ENCODE measurements around the gene MAPKAPK2.

Gene MAPKAPK2

GRCh38 chr1:206729507-206729906 lies 44.8 kb downstream of the MAPKAPK2 start:
- H2AFZ ChIP-seq (ENCODE audit: low read length): no peak overlapping the region
- peaks cover 30 to 55% of the 10 kb centered on the region in 2 donors for H3K36me3 ChIP-seq (replicated peaks in 1 of 2; ENCODE audit: control insufficient read depth in 2 of 2, insufficient read depth in 2 of 2, low read length in 2 of 2)
- no peak overlapping the region for H4K8ac ChIP-seq (ENCODE audit: low read depth, low read length)
- no peak overlapping the region for H3K4me2 ChIP-seq (ENCODE audit: insufficient read depth, low read length, poor library complexity, severe bottlenecking)
- H3K18ac ChIP-seq (ENCODE audit: low read length): no peak overlapping the region
- no peak overlapping the region for H2BK120ac ChIP-seq (ENCODE audit: low read depth, low read length)
- H2AK5ac ChIP-seq (ENCODE audit: low read depth, low read length): no peak overlapping the region
- no peak overlapping the region for H2BK15ac ChIP-seq (ENCODE audit: low read length)
- no peaks in the 10 kb centered on the region for H3K27me3 ChIP-seq (ENCODE audit: control insufficient read depth in 3 of 3, insufficient read depth in 3 of 3, low read depth in 1 of 3, low read length in 3 of 3)
- H3K27ac ChIP-seq (replicated peaks; ENCODE audit: low read length): no peak overlapping the region
- no peak overlapping the region for H2BK5ac ChIP-seq (ENCODE audit: low read length)
- no peaks in the 10 kb centered on the region for H3K9me3 ChIP-seq (replicated peaks in 1 of 2; ENCODE audit: control insufficient read depth in 2 of 2, insufficient read depth in 1 of 2, low read depth in 1 of 2, low read length in 2 of 2)
- no peak overlapping the region for H2BK12ac ChIP-seq (ENCODE audit: low read length)
- no peak overlapping the region for H3K4me3 ChIP-seq (ENCODE audit: low read length in 2 of 2)
- no peak overlapping the region for H3K4ac ChIP-seq (ENCODE audit: low read length)
- H3K23ac ChIP-seq (ENCODE audit: low read depth, low read length, poor library complexity): no peak overlapping the region
- no peak overlapping the region for H3K9ac ChIP-seq (ENCODE audit: low read depth, low read length, poor library complexity)
- H4K91ac ChIP-seq (ENCODE audit: low read depth, low read length, poor library complexity): no peak overlapping the region
- no peak for DNase-seq (ENCODE audit: low spot score)
- H3K4me1 ChIP-seq (ENCODE audit: control insufficient read depth in 2 of 2, insufficient read depth in 1 of 2, low read depth in 1 of 2, low read length in 2 of 2): no peaks in the 10 kb centered on the region
- H3K14ac ChIP-seq (ENCODE audit: low read length): no peak overlapping the region
- peaks cover 7% of the 10 kb centered on the region for H3K79me1 ChIP-seq (ENCODE audit: low read depth, low read length)
- WGBS, 2 donors (ENCODE audit: extremely low coverage in 2 of 2, insufficient read length in 2 of 2, insufficient replicate concordance in 1 of 2): no CpG with 5 or more reads among the region's 3 CpGs

- Histone ChIP-seq H2BK5ac (ENCODE audit: low read length) (no peak overlapping the region), H2BK15ac (ENCODE audit: low read length) (no peak overlapping the region), H3K14ac (ENCODE audit: low read length) (no peak overlapping the region), H2BK120ac (ENCODE audit: low read depth, low read length) (no peak overlapping the region), H2AFZ (ENCODE audit: low read length) (no peak overlapping the region), H3K27me3 (ENCODE audit: control insufficient read depth in 3 of 3, insufficient read depth in 3 of 3, low read depth in 1 of 3, low read length in 3 of 3) (no peaks in the 10 kb centered on the region), H3K9me3 (replicated peaks in 1 of 2; ENCODE audit: control insufficient read depth in 2 of 2, insufficient read depth in 1 of 2, low read depth in 1 of 2, low read length in 2 of 2) (no peaks in the 10 kb centered on the region), H4K8ac (ENCODE audit: low read depth, low read length) (no peak overlapping the region), H3K23ac (ENCODE audit: low read depth, low read length, poor library complexity) (no peak overlapping the region), H2AK5ac (ENCODE audit: low read depth, low read length) (no peak overlapping the region), H4K91ac (ENCODE audit: low read depth, low read length, poor library complexity) (no peak overlapping the region), H3K18ac (ENCODE audit: low read length) (no peak overlapping the region), H3K4me1 (ENCODE audit: control insufficient read depth in 2 of 2, insufficient read depth in 1 of 2, low read depth in 1 of 2, low read length in 2 of 2) (peaks cover 0 to 2% of the 10 kb centered on the region in 2 donors), H3K9ac (ENCODE audit: low read depth, low read length, poor library complexity) (no peak overlapping the region), H3K27ac (replicated peaks; ENCODE audit: low read length) (no peak overlapping the region), H3K4me2 (ENCODE audit: insufficient read depth, low read length, poor library complexity, severe bottlenecking) (no peak overlapping the region), H3K4me3 (ENCODE audit: low read length in 2 of 2) (no peak overlapping the region), H3K4ac (ENCODE audit: low read length) (no peak overlapping the region), H3K36me3 (replicated peaks in 1 of 2; ENCODE audit: control insufficient read depth in 2 of 2, insufficient read depth in 2 of 2, low read length in 2 of 2) (peaks cover 41 to 64% of the 10 kb centered on the region in 2 donors), H2BK12ac (ENCODE audit: low read length) (no peak overlapping the region), H3K79me1 (ENCODE audit: low read depth, low read length) (peaks cover 3% of the 10 kb centered on the region)
- DNase-seq (ENCODE audit: low spot score): no peak
- no CpG with 5 or more reads among the region's 11 CpGs for WGBS, 2 donors (ENCODE audit: extremely low coverage in 2 of 2, insufficient read length in 2 of 2, insufficient replicate concordance in 1 of 2)
Measured at GRCh38 chr1:206732508-206732907, 47.8 kb downstream of the MAPKAPK2 start.

- H3K14ac ChIP-seq (ENCODE audit: low read length): no peak overlapping the region
- H2BK5ac ChIP-seq (ENCODE audit: low read length): no peak overlapping the region
- peaks cover 3% of the 10 kb centered on the region for H3K79me1 ChIP-seq (ENCODE audit: low read depth, low read length)
- no peak overlapping the region for H3K27ac ChIP-seq (replicated peaks; ENCODE audit: low read length)
- H2BK15ac ChIP-seq (ENCODE audit: low read length): no peak overlapping the region
- H2BK12ac ChIP-seq (ENCODE audit: low read length): no peak overlapping the region
- H4K91ac ChIP-seq (ENCODE audit: low read depth, low read length, poor library complexity): no peak overlapping the region
- no peak overlapping the region for H3K4ac ChIP-seq (ENCODE audit: low read length)
- no peak overlapping the region for H4K8ac ChIP-seq (ENCODE audit: low read depth, low read length)
- no peak for DNase-seq (ENCODE audit: low spot score)
- H3K27me3 ChIP-seq (ENCODE audit: control insufficient read depth in 3 of 3, insufficient read depth in 3 of 3, low read depth in 1 of 3, low read length in 3 of 3): no peaks in the 10 kb centered on the region
- H2BK120ac ChIP-seq (ENCODE audit: low read depth, low read length): no peak overlapping the region
- H3K23ac ChIP-seq (ENCODE audit: low read depth, low read length, poor library complexity): no peak overlapping the region
- H3K9ac ChIP-seq (ENCODE audit: low read depth, low read length, poor library complexity): no peak overlapping the region
- H3K18ac ChIP-seq (ENCODE audit: low read length): no peak overlapping the region
- H3K4me3 ChIP-seq (ENCODE audit: low read length in 2 of 2): no peak overlapping the region
- peaks cover 0 to 5% of the 10 kb centered on the region in 2 donors for H3K4me1 ChIP-seq (ENCODE audit: control insufficient read depth in 2 of 2, insufficient read depth in 1 of 2, low read depth in 1 of 2, low read length in 2 of 2)
- no peaks in the 10 kb centered on the region for H3K9me3 ChIP-seq (replicated peaks in 1 of 2; ENCODE audit: control insufficient read depth in 2 of 2, insufficient read depth in 1 of 2, low read depth in 1 of 2, low read length in 2 of 2)
- H3K4me2 ChIP-seq (ENCODE audit: insufficient read depth, low read length, poor library complexity, severe bottlenecking): no peak overlapping the region
- no CpG with 5 or more reads among the region's 11 CpGs for WGBS, 2 donors (ENCODE audit: extremely low coverage in 2 of 2, insufficient read length in 2 of 2, insufficient replicate concordance in 1 of 2)
- H3K36me3 ChIP-seq (replicated peaks in 1 of 2; ENCODE audit: control insufficient read depth in 2 of 2, insufficient read depth in 2 of 2, low read length in 2 of 2): peaks cover 41 to 64% of the 10 kb centered on the region in 2 donors
- H2AFZ ChIP-seq (ENCODE audit: low read length): no peak overlapping the region
- no peak overlapping the region for H2AK5ac ChIP-seq (ENCODE audit: low read depth, low read length)
Measured at GRCh38 chr1:206732992-206733391, 48.3 kb downstream of the MAPKAPK2 start.

- Histone ChIP-seq H3K18ac (ENCODE audit: low read length) (no peak overlapping the region), H3K14ac (ENCODE audit: low read length) (no peak overlapping the region), H3K27me3 (ENCODE audit: control insufficient read depth in 3 of 3, insufficient read depth in 3 of 3, low read depth in 1 of 3, low read length in 3 of 3) (no peaks in the 10 kb centered on the region), H3K23ac (ENCODE audit: low read depth, low read length, poor library complexity) (no peak overlapping the region), H3K4ac (ENCODE audit: low read length) (no peak overlapping the region), H3K36me3 (replicated peaks in 1 of 2; ENCODE audit: control insufficient read depth in 2 of 2, insufficient read depth in 2 of 2, low read length in 2 of 2) (peaks cover 38 to 54% of the 10 kb centered on the region in 2 donors), H4K91ac (ENCODE audit: low read depth, low read length, poor library complexity) (no peak overlapping the region), H3K79me1 (ENCODE audit: low read depth, low read length) (no peaks in the 10 kb centered on the region), H3K9ac (ENCODE audit: low read depth, low read length, poor library complexity) (no peak overlapping the region), H3K4me3 (ENCODE audit: low read length in 2 of 2) (no peak overlapping the region), H3K4me2 (ENCODE audit: insufficient read depth, low read length, poor library complexity, severe bottlenecking) (no peak overlapping the region), H2BK120ac (ENCODE audit: low read depth, low read length) (no peak overlapping the region), H2BK5ac (ENCODE audit: low read length) (no peak overlapping the region), H2AK5ac (ENCODE audit: low read depth, low read length) (no peak overlapping the region), H3K4me1 (ENCODE audit: control insufficient read depth in 2 of 2, insufficient read depth in 1 of 2, low read depth in 1 of 2, low read length in 2 of 2) (peaks cover 3 to 12% of the 10 kb centered on the region in 2 donors), H2AFZ (ENCODE audit: low read length) (no peak overlapping the region), H3K27ac (replicated peaks; ENCODE audit: low read length) (no peak overlapping the region), H3K9me3 (replicated peaks in 1 of 2; ENCODE audit: control insufficient read depth in 2 of 2, insufficient read depth in 1 of 2, low read depth in 1 of 2, low read length in 2 of 2) (no peaks in the 10 kb centered on the region), H2BK15ac (ENCODE audit: low read length) (no peak overlapping the region), H2BK12ac (ENCODE audit: low read length) (no peak overlapping the region), H4K8ac (ENCODE audit: low read depth, low read length) (no peak overlapping the region)
- peak; percentile 45 for DNase-seq (ENCODE audit: low spot score)
- WGBS, 2 donors (ENCODE audit: extremely low coverage in 2 of 2, insufficient read length in 2 of 2, insufficient replicate concordance in 1 of 2): no CpG with 5 or more reads among the region's 9 CpGs
Measured at GRCh38 chr1:206734499-206735142, 49.9 kb downstream of the MAPKAPK2 start.

All from neuronal stem cell (in vitro differentiated cells).